Retinal pigment epithelial cell (primary cell): ENCODE data around the gene FAM200B.

Experiments
- DNase-seq: peaks from one replicate; pipeline ENCODE4 v3.0.0-alpha.2; 2010; ENCODE audit warnings: low read depth
- H3K4me3 ChIP-seq: 2 replicates; pipeline ENCODE4 v1.5.1; 2011; ENCODE audit warnings: mild to moderate bottlenecking, low read length, control low read depth, moderate library complexity
- CTCF ChIP-seq: conservative IDR thresholded peaks from 2 replicates; pipeline ENCODE4 v1.5.1; 2011; ENCODE audit warnings: low read depth, low read length, control low read depth, inconsistent platforms

FAM200B gene

GRCh38 chr4:15694431-15694830 is 12.8 kb downstream of the FAM200B start:
- no peak for DNase-seq
- H3K4me3 ChIP-seq: no peak overlapping the region
- TF ChIP-seq CTCF: no peak

DNA sequence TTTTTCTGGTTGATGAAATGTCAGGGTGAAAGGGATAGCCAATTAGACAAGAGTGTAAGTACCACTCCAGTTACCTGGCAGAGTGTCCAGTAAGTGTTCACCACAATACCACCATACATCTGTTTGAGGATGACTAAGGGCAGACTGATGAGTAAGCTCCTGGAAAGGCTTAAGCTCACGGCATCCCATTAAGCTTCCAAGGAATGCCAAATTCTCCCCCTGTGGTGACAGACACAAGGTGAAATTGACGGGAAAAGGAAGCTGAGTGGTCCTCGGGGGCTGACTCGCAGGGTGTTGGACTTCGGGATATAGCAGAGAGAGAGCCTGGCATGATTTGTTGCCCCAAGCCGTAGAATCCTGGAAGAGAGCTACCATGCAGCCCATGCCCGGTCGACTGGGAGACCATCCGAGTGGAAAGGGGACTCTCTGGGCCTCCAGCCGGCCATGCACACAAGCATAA is 13.6 kb downstream of the FAM200B start:
- DNase-seq: peak; percentile 100
- TF ChIP-seq CTCF: no peak
- no peak overlapping the region for H3K4me3 ChIP-seq

DNA sequence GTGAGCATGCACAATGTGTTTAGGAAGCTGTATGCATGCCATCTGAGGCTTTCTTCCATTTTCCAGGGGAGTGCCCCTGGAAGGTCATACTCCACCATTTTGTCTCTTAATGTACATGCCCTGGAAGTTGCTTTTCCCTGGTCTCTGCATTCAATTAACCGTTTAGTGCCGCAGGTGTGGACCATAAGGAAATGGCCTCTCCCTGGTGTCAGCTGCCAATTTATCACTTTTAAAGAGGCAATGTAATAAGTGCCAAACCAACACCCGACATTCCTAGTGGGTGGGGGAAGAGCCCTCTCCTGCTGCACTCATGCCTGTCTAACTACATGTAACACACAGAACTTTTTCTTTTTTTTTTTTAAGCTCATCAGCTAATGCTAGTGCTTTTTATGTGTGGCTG is 14.1 kb downstream of the FAM200B start:
- no peak for DNase-seq
- H3K4me3 ChIP-seq: no peak overlapping the region
- no peak for TF ChIP-seq CTCF

DNA sequence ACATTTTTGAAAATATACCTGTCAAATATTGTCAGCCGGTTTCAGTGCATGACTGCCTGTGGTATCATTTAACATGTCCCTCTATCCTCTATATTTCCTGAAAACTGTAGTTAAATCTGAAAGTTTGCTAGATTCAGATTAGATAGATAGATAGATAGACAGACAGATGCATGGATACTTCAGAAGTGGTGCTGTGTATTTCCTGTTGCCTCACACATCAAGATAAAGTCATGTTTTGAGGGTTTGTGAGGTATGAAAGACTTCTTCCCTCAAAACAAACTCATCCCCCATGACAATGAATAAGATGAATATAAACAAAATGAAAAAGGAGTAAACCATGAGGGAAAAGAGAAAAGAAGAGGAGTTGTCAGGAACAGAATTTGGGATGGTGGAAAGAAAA is 15.2 kb downstream of the FAM200B start:
- DNase-seq: no peak
- no peak for TF ChIP-seq CTCF

GRCh38 chr4:15702941-15703403 is 21.3 kb downstream of the FAM200B start, which contains the start of gene BST1:
Gene BST1 (plus strand): TSS chr4:15703065. CDS start chr4:15703145, 80 bp downstream.
- peak within 1 kb of the TSS; percentile 48 for H3K4me3 ChIP-seq
- DNase-seq: no peak
- no peak for TF ChIP-seq CTCF

More for the DNA sequence above, 15.2 kb downstream of the FAM200B start:
- no peak overlapping the region for H3K4me3 ChIP-seq

- DNase-seq: no peak
- H3K4me3 ChIP-seq: no peak overlapping the region
- no peak for TF ChIP-seq CTCF
Observed at GRCh38 chr4:15703439-15703838, 21.8 kb downstream of the FAM200B start.

- no peak for TF ChIP-seq CTCF
- H3K4me3 ChIP-seq: no peak overlapping the region
- no peak for DNase-seq
Observed at GRCh38 chr4:15704129-15704528, 22.5 kb downstream of the FAM200B start.
